Activated gamma-delta T cell treated with anti-CD3 and anti-CD28 coated beads, Interleukin-2, amount 50 U/mL, for 16 hours (primary cell): Measurements from ENCODE around the gene PRR14L.
"Not testable (repeated sequence)": the region's sequence is repeated elsewhere in the genome, so short reads cannot be mapped to it uniquely, and the experiment has no call there.

ENCODE experiments used
- DNase-seq: peaks from one replicate; pipeline ENCODE4 v3.0.0-alpha.2; 2020; ENCODE audit warnings: low read depth

PRR14L gene

GRCh38 chr22:31740314-31740713, 9.6 kb downstream of the PRR14L start:
- not testable (repeated sequence) for DNase-seq

GRCh38 chr22:31739795-31740201, 10.1 kb downstream of the PRR14L start:
- DNase-seq: no peak

GRCh38 chr22:31738566-31738965, 11.4 kb downstream of the PRR14L start:
- no peak for DNase-seq

- no peak for DNase-seq
Observed at GRCh38 chr22:31737932-31738331, 12.0 kb downstream of the PRR14L start.

GRCh38 chr22:31736458-31736857, 13.5 kb downstream of the PRR14L start:
- DNase-seq: no peak

- DNase-seq: no peak
Observed at GRCh38 chr22:31734512-31734911, 15.4 kb downstream of the PRR14L start.

- DNase-seq: no peak
Observed at GRCh38 chr22:31733580-31734079, 16.3 kb downstream of the PRR14L start.

GRCh38 chr22:31732089-31732829, 17.7 kb downstream of the PRR14L start:
- no peak for DNase-seq

GRCh38 chr22:31730344-31730711, 19.6 kb downstream of the PRR14L start:
- DNase-seq: no peak

GRCh38 chr22:31728857-31729256, 21.1 kb downstream of the PRR14L start:
- DNase-seq: no peak

- no peak for DNase-seq
Observed at GRCh38 chr22:31726692-31727091, 23.2 kb downstream of the PRR14L start.

- no peak for DNase-seq
Observed at GRCh38 chr22:31723723-31724122, 26.2 kb downstream of the PRR14L start.

GRCh38 chr22:31719850-31720471, 30.0 kb downstream of the PRR14L start:
- DNase-seq: no peak

GRCh38 chr22:31715147-31715778, 34.7 kb downstream of the PRR14L start:
- no peak for DNase-seq

GRCh38 chr22:31711226-31711625, 38.7 kb downstream of the PRR14L start:
- DNase-seq: not testable (repeated sequence)

- no peak for DNase-seq
Observed at GRCh38 chr22:31707519-31707918, 42.4 kb downstream of the PRR14L start.

- DNase-seq: no peak
Observed at GRCh38 chr22:31695423-31695822, 54.5 kb downstream of the PRR14L start.

- not testable (repeated sequence) for DNase-seq
Observed at GRCh38 chr22:31694046-31694445, 55.9 kb downstream of the PRR14L start.

GRCh38 chr22:31692186-31692886, 57.6 kb downstream of the PRR14L start:
- no peak for DNase-seq

- no peak for DNase-seq
Observed at GRCh38 chr22:31691408-31691807, 58.5 kb downstream of the PRR14L start.

GRCh38 chr22:31683181-31684105, 66.5 kb downstream of the PRR14L start:
- no peak for DNase-seq
